Measurements from ENCODE around the gene PSPC1. TPM values are rescaled to one million over a fixed set of nuclear protein-coding genes. Genes with fewer than 3 reads are reported as not detected.

The PSPC1 gene
- total RNA-seq, 4 donors from 2014 or later, result 30.3 to 63.2 (median 38.8) TPM

DNA sequence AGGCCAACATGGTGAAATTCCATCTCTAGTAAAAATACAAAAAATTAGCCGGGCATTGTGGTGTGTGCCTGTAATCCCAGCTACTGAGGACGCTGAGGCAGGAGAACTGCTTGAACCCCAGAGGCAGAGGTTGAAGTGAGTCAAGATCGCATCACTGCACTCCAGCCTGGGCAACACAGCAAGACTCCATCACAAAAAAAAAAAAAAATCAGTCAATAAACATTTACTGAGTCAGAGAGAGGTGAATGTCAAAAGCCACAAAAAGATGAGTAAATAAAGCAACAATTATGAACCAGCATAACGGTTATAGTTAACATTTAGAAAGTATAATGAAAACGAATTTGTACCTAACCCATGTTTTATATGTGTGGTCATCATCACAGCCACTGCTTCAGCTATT is 23.1 kb downstream of the PSPC1 start:
- no peak overlapping the region for H3K4me3 ChIP-seq
- H3K9me3 ChIP-seq, result no peaks in the 10 kb centered on the region
- TF ChIP-seq, protein P1, sequence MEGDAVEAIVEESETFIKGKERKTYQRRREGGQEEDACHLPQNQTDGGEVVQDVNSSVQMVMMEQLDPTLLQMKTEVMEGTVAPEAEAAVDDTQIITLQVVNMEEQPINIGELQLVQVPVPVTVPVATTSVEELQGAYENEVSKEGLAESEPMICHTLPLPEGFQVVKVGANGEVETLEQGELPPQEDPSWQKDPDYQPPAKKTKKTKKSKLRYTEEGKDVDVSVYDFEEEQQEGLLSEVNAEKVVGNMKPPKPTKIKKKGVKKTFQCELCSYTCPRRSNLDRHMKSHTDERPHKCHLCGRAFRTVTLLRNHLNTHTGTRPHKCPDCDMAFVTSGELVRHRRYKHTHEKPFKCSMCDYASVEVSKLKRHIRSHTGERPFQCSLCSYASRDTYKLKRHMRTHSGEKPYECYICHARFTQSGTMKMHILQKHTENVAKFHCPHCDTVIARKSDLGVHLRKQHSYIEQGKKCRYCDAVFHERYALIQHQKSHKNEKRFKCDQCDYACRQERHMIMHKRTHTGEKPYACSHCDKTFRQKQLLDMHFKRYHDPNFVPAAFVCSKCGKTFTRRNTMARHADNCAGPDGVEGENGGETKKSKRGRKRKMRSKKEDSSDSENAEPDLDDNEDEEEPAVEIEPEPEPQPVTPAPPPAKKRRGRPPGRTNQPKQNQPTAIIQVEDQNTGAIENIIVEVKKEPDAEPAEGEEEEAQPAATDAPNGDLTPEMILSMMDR (IDR thresholded peaks at IDR 0.05), result no peak
- no peak for TF ChIP-seq POLR2AphosphoS5 (IDR thresholded peaks at IDR 0.05)
- no peak for TF ChIP-seq POLR2A (IDR thresholded peaks at IDR 0.05)
- TF ChIP-seq EP300 (IDR thresholded peaks at IDR 0.05), result no peak
- H3K4me1 ChIP-seq, result no peaks in the 10 kb centered on the region
- no peaks in the 10 kb centered on the region for H3K27me3 ChIP-seq
- no peak for DNase-seq (ENCODE audit: low spot score in 2 of 2)
- 95% methylated on average over 5 of the region's 5 CpGs for WGBS
- peaks cover 36% of the 10 kb centered on the region for H3K36me3 ChIP-seq
- no peak overlapping the region for H3K27ac ChIP-seq

DNA sequence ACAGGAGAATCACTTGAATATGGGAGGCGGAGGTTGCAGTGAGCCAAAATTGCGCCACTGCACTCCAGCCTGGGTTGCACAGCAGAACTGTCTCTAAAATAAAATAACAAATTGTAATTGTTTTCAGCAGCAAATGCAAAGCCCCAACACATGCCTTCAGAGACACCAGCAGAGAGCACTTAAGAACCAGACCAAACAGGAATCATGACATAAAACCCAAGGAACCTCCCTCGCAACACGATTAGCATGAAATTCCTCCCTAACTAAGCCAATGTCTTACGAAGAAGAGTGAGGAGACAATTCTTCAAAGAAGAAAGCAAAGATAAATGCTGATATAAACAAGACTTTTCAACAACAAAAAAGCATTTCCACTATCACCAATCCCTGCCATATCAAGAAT is 40.1 kb downstream of the PSPC1 start:
- Histone ChIP-seq H3K4me1 (no peaks in the 10 kb centered on the region), H3K27ac (no peak overlapping the region), H3K36me3 (peaks cover 57% of the 10 kb centered on the region), H3K4me3 (no peak overlapping the region), H3K9me3 (no peaks in the 10 kb centered on the region), H3K27me3 (no peaks in the 10 kb centered on the region)
- DNase-seq (ENCODE audit: low spot score in 2 of 2), result no peak
- WGBS, result 87% methylated on average over 5 of the region's 5 CpGs
- TF ChIP-seq POLR2A (IDR thresholded peaks at IDR 0.05) (no peak), EP300 (IDR thresholded peaks at IDR 0.05) (no peak), POLR2AphosphoS5 (IDR thresholded peaks at IDR 0.05) (no peak)
- TF ChIP-seq, protein P1 (IDR thresholded peaks at IDR 0.05), result no peak

DNA sequence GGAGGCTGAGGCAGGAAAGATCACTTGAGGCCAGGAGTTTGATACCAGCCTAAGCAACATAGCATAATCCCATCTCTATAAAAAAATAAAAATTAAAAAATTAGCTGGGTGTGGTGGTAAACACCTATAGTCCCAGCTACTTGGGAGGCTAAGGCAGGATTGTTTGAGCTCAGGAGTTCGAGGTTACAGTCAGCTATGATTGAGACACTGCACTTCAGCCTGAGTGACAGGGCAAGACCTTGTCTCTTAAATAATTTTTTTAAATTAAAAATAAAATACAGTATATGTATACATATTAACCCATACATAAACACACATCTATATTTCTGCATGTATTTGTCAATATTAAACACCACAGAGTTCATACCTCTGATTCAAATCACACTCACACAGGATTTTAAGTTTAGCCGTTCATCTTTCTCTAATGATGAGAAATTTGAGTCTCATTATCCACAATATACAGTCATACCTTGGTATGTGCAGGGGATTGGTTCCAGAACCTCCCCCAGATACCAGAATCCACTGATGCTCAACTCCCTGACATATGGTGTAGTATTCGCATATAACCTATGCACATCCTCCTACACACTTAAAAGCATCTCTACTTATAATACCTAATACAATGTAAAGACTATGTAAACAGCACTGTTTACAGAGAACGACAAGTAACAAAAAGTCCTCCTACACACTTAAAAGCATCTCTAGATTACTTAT is 44.7 kb downstream of the PSPC1 start:
- H3K9me3 ChIP-seq, result no peaks in the 10 kb centered on the region
- no peak for DNase-seq (ENCODE audit: low spot score in 2 of 2)
- no peak overlapping the region for H3K27ac ChIP-seq
- H3K4me3 ChIP-seq, result no peak overlapping the region
- no peaks in the 10 kb centered on the region for H3K4me1 ChIP-seq
- TF ChIP-seq EP300 (IDR thresholded peaks at IDR 0.05) (no peak), POLR2A (IDR thresholded peaks at IDR 0.05) (no peak)
- TF ChIP-seq, protein P1 (IDR thresholded peaks at IDR 0.05), result no peak
- peaks cover 57% of the 10 kb centered on the region for H3K36me3 ChIP-seq
- 93% methylated on average over 4 of the region's 4 CpGs for WGBS
- no peaks in the 10 kb centered on the region for H3K27me3 ChIP-seq

DNA sequence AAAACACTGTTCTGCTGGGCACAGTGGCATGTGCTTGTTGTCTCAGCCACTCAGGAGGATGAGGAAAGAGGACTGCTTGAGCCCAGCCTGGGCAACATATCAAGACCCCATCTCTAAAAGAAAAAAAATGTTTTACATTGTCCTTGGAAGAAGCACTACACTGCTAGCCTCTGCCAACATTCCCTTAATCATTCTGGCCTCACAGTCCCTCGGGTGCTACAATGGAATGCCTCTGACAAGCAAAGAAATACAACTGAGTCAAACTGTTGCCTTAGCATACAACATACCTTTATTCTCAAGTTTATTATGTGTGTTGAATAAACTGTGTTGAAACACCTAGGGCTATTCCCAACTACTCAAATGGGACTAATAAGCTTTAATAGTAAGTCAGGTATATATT is 56.1 kb downstream of the PSPC1 start:
- no peaks in the 10 kb centered on the region for H3K9me3 ChIP-seq
- no peak overlapping the region for H3K4me3 ChIP-seq
- H3K4me1 ChIP-seq, result no peaks in the 10 kb centered on the region
- 82% methylated on average over 1 of the region's 1 CpG for WGBS
- no peaks in the 10 kb centered on the region for H3K27me3 ChIP-seq
- peaks cover 16% of the 10 kb centered on the region for H3K36me3 ChIP-seq
- no peak overlapping the region for H3K27ac ChIP-seq
- no peak for DNase-seq (ENCODE audit: low spot score in 2 of 2)
- TF ChIP-seq, protein P1 (IDR thresholded peaks at IDR 0.05), result no peak
- TF ChIP-seq EP300 (IDR thresholded peaks at IDR 0.05) (no peak), POLR2AphosphoS5 (IDR thresholded peaks at IDR 0.05) (no peak), POLR2A (IDR thresholded peaks at IDR 0.05) (no peak)

DNA sequence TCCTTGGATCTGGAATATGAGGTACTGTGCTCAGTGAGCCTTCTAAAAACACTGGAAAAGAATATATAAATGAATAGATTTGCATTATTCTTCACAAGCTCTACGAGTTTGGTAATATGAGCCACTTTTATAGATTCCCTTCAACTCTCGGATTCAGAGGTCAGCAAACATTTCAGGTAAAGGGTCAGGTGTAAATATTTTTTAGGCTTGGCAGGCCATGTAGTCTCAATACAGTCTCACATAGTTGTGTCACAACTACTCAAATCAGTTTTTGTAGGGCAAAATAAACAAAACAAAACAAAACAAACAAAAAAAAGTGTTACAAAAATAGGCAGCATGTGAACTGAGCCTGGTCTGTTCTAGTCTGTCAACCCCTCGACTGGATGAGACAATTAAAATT is 57.4 kb downstream of the PSPC1 start:
- Histone ChIP-seq H3K36me3 (peaks cover 16% of the 10 kb centered on the region), H3K9me3 (no peaks in the 10 kb centered on the region), H3K4me1 (no peaks in the 10 kb centered on the region), H3K27me3 (no peaks in the 10 kb centered on the region), H3K4me3 (no peak overlapping the region), H3K27ac (no peak overlapping the region)
- TF ChIP-seq POLR2A (IDR thresholded peaks at IDR 0.05) (no peak), EP300 (IDR thresholded peaks at IDR 0.05) (no peak), POLR2AphosphoS5 (IDR thresholded peaks at IDR 0.05) (no peak)
- TF ChIP-seq, protein P1 (IDR thresholded peaks at IDR 0.05), result no peak
- WGBS, result 77% methylated on average over 3 of the region's 3 CpGs
- no peak for DNase-seq (ENCODE audit: low spot score in 2 of 2)
